GM12891 (cell line): ENCODE results near the gene HOXD1.

ENCODE experiments used
- PAX5 ChIP-seq: IDR thresholded peaks from 2 replicates; pipeline ENCODE4 v1.6.1; 2011; ENCODE audit warnings: low read length, moderate library complexity, mild to moderate bottlenecking; ENCODE audit not compliant: insufficient read depth, severe bottlenecking
- POLR2A ChIP-seq: IDR thresholded peaks from 2 replicates; pipeline ENCODE4 v1.6.1; 2011; ENCODE audit warnings: low read depth, low read length, control low read depth
- POLR2AphosphoS5 ChIP-seq: IDR thresholded peaks from 2 replicates; pipeline ENCODE4 v1.6.1; 2011; ENCODE audit warnings: low read depth, low read length, control low read depth
- TAF1 ChIP-seq: IDR thresholded peaks from 2 replicates; pipeline ENCODE4 v1.6.1; 2011; ENCODE audit warnings: low read depth, low read length, control low read depth

DNA sequence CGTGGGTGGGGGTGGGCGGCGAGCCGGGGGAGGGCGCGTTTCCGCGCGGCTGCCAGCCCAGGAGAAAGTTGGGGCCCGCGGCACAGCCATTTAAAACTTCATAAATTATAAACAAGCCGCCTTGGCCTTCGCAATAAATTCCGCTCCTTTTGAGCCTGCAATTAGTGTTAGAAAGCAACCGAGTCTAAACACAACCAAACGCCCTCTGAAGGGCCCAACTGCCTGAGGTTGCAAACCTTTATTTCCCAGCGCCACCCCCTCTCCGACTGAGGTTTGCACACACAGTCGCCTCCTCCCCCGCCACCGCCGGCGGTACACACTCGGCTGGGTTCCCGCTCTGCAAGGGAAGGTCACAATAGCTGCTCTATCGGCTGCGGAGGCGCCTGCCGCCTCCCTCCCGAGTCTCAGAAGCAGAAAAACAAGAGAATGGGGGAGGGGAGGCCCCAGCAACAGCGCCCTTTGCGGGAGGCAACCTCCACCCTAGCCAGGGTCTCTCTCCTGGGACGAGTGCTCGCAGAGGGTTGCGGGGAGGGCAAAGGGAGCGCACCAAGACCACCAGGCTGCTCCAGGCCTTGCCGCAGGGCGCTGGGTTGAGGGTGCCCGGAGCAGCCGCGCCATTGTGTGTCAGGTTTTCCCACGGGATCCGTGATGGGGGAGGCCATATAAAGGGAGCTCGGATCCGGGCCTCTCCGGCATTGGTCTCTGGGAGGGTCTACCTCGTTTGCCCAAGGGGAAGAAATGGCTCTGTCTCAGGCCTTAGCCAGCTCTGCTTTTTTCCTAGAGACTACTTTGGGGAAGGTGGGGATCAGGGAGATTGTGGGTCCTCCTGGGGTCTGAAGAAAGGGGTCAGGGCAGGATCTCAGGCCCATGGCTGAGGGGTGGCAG lies 13.4 kb upstream of the HOXD1 start:
- TF ChIP-seq POLR2AphosphoS5 (no peak), TAF1 (no peak), POLR2A (no peak), PAX5 (no peak)
